PC-9 (cell line): ENCODE results near the gene OPA1. TPM values are rescaled to one million over a fixed set of nuclear protein-coding genes. Genes with fewer than 3 reads are reported as not detected.
A peak's percentile ranks its signal among the peaks of the same experiment; 100 is the strongest.

Experiments used
- Bru-seq: library from RNA; stranded (reverse); fragments of 400-500 nt; gene quantifications from one replicate; lab custom pipeline; 2021; lab: Mats Ljungman, UMichigan
- BruChase-seq, 2 experiments: library from RNA; stranded (reverse); fragments of 400-500 nt; gene quantifications; one replicate each; lab custom pipeline; 2021; lab: Mats Ljungman, UMichigan
- BruUV-seq: library from RNA; stranded (reverse); fragments of 400-500 nt; replicated peaks from 2 replicates; lab custom pipeline; 2021; lab: Mats Ljungman, UMichigan
- CTCF ChIA-PET: fragments of 300-600 bp; sonication (Branson Sonifier 250); formaldehyde crosslinking; loops from one replicate; lab custom pipeline; 2022; ENCODE audit warnings: antibody characterized with exemption; lab: Charles Lee
- POLR2A ChIA-PET: fragments of 300-600 bp; sonication (Branson Sonifier 250); formaldehyde crosslinking; loops from one replicate; lab custom pipeline; 2022; ENCODE audit warnings: antibody characterized with exemption; ENCODE audit not compliant: unreplicated experiment; lab: Charles Lee
- DNase-seq, 2 experiments: peaks; one replicate each; pipeline versions ENCODE4 v3.0.0 to v3.0.0-alpha.2; 2015 to 2022; ENCODE audit warnings: mixed read lengths in 1 of 2
- H2AFZ ChIP-seq: fragments of 200-600 bp; sonication (generic); 2 replicates; pipeline ENCODE4 v1.8.1; 2017; ENCODE audit warnings: antibody characterized with exemption
- H3F3A ChIP-seq: fragments of 200-600 bp; sonication (generic); 2 replicates; pipeline ENCODE4 v1.8.1; 2017; ENCODE audit warnings: antibody characterized with exemption, mild to moderate bottlenecking, low read depth; ENCODE audit not compliant: insufficient read depth
- H3K27ac ChIP-seq: fragments of 200-600 bp; sonication (generic); 2 replicates; pipeline ENCODE4 v1.6.1; 2016; ENCODE audit warnings: mixed run types
- H3K27me3 ChIP-seq: fragments of 200-600 bp; sonication (generic); 2 replicates; pipeline ENCODE4 v1.6.1; 2016; ENCODE audit warnings: low read depth, mixed run types; ENCODE audit not compliant: insufficient read depth
- H3K36me3 ChIP-seq: fragments of 200-600 bp; sonication (generic); 2 replicates; pipeline ENCODE4 v1.6.1; 2016; ENCODE audit warnings: low read depth, mixed run types
- H3K4me1 ChIP-seq: fragments of 200-600 bp; sonication (generic); replicated peaks from 2 replicates; pipeline ENCODE4 v1.6.1; 2016; ENCODE audit warnings: mixed run types; ENCODE audit not compliant: insufficient read depth
- H3K4me2 ChIP-seq: fragments of 200-600 bp; sonication (generic); 2 replicates; pipeline ENCODE4 v1.6.1; 2017; ENCODE audit warnings: mixed run types
- H3K4me3 ChIP-seq: fragments of 200-600 bp; sonication (generic); 2 replicates; pipeline ENCODE4 v1.6.1; 2016; ENCODE audit warnings: mixed run types
- H3K79me2 ChIP-seq: fragments of 200-600 bp; sonication (generic); 2 replicates; pipeline ENCODE4 v1.6.1; 2017; ENCODE audit warnings: low read depth, mixed run types
- H3K9me2 ChIP-seq: fragments of 200-600 bp; sonication (generic); 2 replicates; pipeline ENCODE4 v1.8.1; 2017; ENCODE audit warnings: mild to moderate bottlenecking; ENCODE audit not compliant: insufficient read depth
- H3K9me3 ChIP-seq: fragments of 200-600 bp; sonication (generic); 2 replicates; pipeline ENCODE4 v1.8.1; 2016; ENCODE audit warnings: low read depth; ENCODE audit not compliant: insufficient read depth
- H4K20me1 ChIP-seq: fragments of 200-600 bp; sonication (generic); 2 replicates; pipeline ENCODE4 v1.8.1; 2017; ENCODE audit not compliant: insufficient read depth
- EZH2 ChIP-seq: fragments of 200-600 bp; sonication (generic); IDR thresholded peaks from 2 replicates; pipeline ENCODE4 v1.8.0; 2017; ENCODE audit warnings: antibody characterized with exemption, low read depth
- intact Hi-C: fragments of 100-400 bp; cut with micrococcal nuclease; formaldehyde crosslinking; loops from one replicate; pipeline ENCODE4 v1.10.0; 2022; ENCODE audit not compliant: unreplicated experiment
- long read RNA-seq: library from polyadenylated mRNA; stranded (forward); transcript quantifications from one replicate; pipeline ENCODE4 v2.0.0, GENCODE V29; 2022
- total RNA-seq: library from RNA; stranded (reverse); gene quantifications from 2 replicates; pipeline ENCODE4 v1.2.3, GENCODE V29; 2021
- TF ChIP-seq, protein P1 (sequence below): fragments of 200-600 bp; sonication (generic); conservative IDR thresholded peaks from 2 replicates; pipeline ENCODE4 v1.6.1; 2017; ENCODE audit warnings: mixed run types, antibody characterized with exemption, mild to moderate bottlenecking, moderate library complexity

Gene OPA1, protein sequence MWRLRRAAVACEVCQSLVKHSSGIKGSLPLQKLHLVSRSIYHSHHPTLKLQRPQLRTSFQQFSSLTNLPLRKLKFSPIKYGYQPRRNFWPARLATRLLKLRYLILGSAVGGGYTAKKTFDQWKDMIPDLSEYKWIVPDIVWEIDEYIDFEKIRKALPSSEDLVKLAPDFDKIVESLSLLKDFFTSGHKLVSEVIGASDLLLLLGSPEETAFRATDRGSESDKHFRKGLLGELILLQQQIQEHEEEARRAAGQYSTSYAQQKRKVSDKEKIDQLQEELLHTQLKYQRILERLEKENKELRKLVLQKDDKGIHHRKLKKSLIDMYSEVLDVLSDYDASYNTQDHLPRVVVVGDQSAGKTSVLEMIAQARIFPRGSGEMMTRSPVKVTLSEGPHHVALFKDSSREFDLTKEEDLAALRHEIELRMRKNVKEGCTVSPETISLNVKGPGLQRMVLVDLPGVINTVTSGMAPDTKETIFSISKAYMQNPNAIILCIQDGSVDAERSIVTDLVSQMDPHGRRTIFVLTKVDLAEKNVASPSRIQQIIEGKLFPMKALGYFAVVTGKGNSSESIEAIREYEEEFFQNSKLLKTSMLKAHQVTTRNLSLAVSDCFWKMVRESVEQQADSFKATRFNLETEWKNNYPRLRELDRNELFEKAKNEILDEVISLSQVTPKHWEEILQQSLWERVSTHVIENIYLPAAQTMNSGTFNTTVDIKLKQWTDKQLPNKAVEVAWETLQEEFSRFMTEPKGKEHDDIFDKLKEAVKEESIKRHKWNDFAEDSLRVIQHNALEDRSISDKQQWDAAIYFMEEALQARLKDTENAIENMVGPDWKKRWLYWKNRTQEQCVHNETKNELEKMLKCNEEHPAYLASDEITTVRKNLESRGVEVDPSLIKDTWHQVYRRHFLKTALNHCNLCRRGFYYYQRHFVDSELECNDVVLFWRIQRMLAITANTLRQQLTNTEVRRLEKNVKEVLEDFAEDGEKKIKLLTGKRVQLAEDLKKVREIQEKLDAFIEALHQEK
- 105 and 120 TPM in 2 replicates for total RNA-seq
- Bru-seq, nascent RNA, result percentile 95 among the genes with signal in this experiment
- percentile 92 among the genes with signal in this experiment for BruChase-seq, experiment 1, labeled RNA remaining after a 2-hour chase
- percentile 91 among the genes with signal in this experiment for BruChase-seq, experiment 2, labeled RNA remaining after a 6-hour chase
- long read RNA-seq, full-length matches to known transcripts, result 61 of 95 reads
- long read RNA-seq, partial matches to known transcripts, result 20 of 95 reads
- long read RNA-seq, other reads (novel, unspliced or antisense), result 14 of 95 reads

DNA sequence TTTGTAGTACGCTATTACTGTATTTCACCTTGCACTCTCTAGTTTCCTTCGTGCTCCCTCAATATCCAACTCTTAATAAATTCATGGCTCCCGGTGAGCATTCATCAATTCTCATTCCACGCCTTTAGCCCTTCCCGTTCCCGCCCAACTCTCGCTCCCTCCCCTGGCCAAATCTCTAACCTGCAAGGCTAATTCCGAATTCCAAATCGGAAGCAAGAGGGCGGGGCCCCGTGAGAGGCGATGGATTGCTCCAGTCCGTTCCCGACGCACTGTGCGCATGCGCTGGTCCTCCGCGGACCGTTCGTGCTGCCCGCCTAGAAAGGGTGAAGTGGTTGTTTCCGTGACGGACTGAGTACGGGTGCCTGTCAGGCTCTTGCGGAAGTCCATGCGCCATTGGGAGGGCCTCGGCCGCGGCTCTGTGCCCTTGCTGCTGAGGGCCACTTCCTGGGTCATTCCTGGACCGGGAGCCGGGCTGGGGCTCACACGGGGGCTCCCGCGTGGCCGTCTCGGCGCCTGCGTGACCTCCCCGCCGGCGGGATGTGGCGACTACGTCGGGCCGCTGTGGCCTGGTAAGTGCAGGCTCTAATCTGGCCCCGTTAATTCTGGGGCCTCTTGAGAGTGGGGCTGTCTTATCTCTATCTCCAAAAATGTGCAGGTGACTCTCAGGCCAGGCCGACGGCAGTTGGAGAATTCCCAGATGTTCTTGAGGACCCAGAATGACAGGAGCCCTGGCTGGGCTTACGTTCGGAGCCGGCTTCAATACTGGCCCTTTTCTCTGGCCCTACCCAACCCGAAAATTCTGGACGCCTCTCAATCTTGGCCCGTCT is at the start of gene OPA1:
OPA1 (plus strand) TSS at position 368 of the 827 bp plus-strand sequence; CDS start at position 538, 170 bp downstream.
- H2AFZ ChIP-seq, result peak within 1 kb of the TSS; percentile 88
- peaks cover 49% of the 10 kb centered on the region for H3K79me2 ChIP-seq
- peaks cover 5% of the 10 kb centered on the region; the same call in 1 of the 2 replicates for H3F3A ChIP-seq
- no peaks in the 10 kb centered on the region for H3K27me3 ChIP-seq
- peak within 1 kb of the TSS; percentile 99 for H3K4me2 ChIP-seq
- H3K36me3 ChIP-seq, result peaks cover 12% of the 10 kb centered on the region
- ChIA-PET CTCF (no interaction called here), POLR2A (no interaction called here)
- peak; percentile 98 to 99 for DNase-seq
- H3K9me3 ChIP-seq, result no peaks in the 10 kb centered on the region
- intact Hi-C loops, result loop anchor here (5.0 kb wide), 3 partner anchors 539 to 729 kb away; partner anchors contain the start of gene MB21D2
- H3K9me2 ChIP-seq, result no peaks in the 10 kb centered on the region
- H3K27ac ChIP-seq, result peak within 1 kb of the TSS; percentile 61
- peak within 1 kb of the TSS; percentile 89 for H3K4me3 ChIP-seq
- BruUV-seq, result no TSS peak
- H4K20me1 ChIP-seq, result peaks cover 13% of the 10 kb centered on the region; the same call in 1 of the 2 replicates
- H3K4me1 ChIP-seq, result peaks cover 38% of the 10 kb centered on the region
- no peak for TF ChIP-seq EZH2
- TF ChIP-seq, protein P1, sequence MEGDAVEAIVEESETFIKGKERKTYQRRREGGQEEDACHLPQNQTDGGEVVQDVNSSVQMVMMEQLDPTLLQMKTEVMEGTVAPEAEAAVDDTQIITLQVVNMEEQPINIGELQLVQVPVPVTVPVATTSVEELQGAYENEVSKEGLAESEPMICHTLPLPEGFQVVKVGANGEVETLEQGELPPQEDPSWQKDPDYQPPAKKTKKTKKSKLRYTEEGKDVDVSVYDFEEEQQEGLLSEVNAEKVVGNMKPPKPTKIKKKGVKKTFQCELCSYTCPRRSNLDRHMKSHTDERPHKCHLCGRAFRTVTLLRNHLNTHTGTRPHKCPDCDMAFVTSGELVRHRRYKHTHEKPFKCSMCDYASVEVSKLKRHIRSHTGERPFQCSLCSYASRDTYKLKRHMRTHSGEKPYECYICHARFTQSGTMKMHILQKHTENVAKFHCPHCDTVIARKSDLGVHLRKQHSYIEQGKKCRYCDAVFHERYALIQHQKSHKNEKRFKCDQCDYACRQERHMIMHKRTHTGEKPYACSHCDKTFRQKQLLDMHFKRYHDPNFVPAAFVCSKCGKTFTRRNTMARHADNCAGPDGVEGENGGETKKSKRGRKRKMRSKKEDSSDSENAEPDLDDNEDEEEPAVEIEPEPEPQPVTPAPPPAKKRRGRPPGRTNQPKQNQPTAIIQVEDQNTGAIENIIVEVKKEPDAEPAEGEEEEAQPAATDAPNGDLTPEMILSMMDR, result no peak; the same call in 1 of the 2 replicates

DNA sequence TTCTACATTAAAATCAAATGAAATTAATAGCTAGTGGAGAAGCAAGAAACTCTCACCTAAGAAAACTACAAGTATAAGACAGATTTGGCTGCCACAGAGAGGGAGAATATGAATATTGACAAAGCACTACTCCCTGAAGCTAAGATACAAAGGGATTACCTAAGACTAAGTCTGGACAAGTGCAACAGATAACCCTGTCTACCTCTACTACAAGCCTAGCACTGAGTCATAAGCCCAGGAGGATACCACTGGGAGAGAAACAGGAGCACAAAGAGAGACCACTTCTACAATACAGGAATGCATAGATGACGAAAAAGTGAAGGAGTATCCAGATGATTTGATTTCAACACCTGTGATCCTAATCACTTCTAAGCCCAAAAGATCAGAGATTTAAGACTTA is 48.7 kb upstream of the OPA1 start:
- no peaks in the 10 kb centered on the region for H4K20me1 ChIP-seq
- H3F3A ChIP-seq, result no peaks in the 10 kb centered on the region
- H3K4me1 ChIP-seq, result no peaks in the 10 kb centered on the region
- CTCF ChIA-PET, result no interaction called here
- POLR2A ChIA-PET, result no interaction called here
- no peak for DNase-seq
- no peaks in the 10 kb centered on the region for H3K36me3 ChIP-seq
- no peak overlapping the region for H2AFZ ChIP-seq
- no peak overlapping the region for H3K27ac ChIP-seq
- H3K9me2 ChIP-seq, result no peaks in the 10 kb centered on the region
- no peaks in the 10 kb centered on the region for H3K27me3 ChIP-seq
- H3K4me3 ChIP-seq, result no peak overlapping the region
- no peak overlapping the region for H3K4me2 ChIP-seq
- H3K79me2 ChIP-seq, result no peaks in the 10 kb centered on the region
- intact Hi-C loops, result no loop called here
- H3K9me3 ChIP-seq, result 0 out of 2 replicates have a peak, but pooled peaks cover 3% of the 10 kb centered on the region
- TF ChIP-seq, protein P1, result no peak
- no TSS peak for BruUV-seq
